COR-L47 (cell line): ENCODE data around the gene SMARCC1.

ENCODE experiments used
- DNase-seq: peaks from one replicate; lab custom pipeline; 2025; lab: John Stamatoyannopoulos, UW

Gene SMARCC1

GRCh38 chr3:47701388-47701787 lies 80.3 kb downstream of the SMARCC1 start:
- DNase-seq: no peak

DNA sequence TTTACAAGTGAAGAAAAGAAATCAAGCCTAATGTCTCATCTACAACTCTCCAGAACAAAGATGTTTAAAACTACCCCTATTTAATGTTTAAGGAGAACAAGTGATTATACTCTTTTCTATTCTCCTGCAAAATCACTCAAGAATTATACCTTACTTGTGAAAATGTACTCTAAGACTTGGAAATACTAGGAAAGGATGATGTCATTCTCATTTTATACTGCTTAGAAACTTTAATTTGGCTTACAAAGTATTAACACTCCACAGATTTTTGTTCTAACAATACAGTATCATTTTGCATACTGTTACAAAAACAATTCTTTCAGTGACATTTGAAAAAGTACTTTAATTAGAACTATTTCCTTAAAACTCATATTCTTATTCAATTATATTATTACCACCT lies 89.5 kb downstream of the SMARCC1 start:
- DNase-seq: no peak

DNA sequence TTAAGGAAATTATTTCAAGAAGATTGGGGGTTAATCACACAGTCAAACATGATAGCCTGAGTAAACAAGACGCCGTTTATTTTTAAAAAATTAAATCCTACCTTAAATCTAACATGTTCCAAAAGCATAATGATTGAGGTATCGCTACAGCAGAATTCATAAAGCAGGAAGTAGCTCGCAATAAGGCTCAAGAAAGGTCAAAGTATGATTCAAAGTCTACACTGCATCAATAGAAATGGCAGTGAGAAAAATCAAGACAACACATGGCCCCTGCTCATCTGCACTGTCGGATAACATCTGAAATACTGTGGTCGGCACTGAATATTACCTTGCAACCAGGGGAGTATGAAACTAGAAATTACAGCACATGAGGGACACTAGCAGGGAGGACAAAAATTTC lies 93.2 kb downstream of the SMARCC1 start:
- no peak for DNase-seq

DNA sequence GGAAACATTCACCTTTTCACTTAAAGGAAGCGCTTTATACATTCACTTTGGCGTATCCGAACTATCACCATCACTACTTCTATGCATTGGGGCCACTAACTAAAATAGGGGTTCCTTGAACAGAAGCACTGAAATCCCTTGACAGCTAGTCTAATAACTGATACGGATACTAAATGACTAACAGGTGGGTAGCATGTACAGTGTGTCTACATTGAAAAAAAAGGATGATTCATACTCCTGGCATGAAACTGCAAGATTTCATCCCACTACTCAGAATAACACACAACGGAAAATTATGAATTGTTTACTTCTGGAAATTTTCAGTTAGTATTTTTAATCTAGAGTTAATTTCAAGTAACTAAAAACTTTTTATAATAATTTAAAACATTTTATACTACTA lies 96.7 kb downstream of the SMARCC1 start:
- no peak for DNase-seq

DNA sequence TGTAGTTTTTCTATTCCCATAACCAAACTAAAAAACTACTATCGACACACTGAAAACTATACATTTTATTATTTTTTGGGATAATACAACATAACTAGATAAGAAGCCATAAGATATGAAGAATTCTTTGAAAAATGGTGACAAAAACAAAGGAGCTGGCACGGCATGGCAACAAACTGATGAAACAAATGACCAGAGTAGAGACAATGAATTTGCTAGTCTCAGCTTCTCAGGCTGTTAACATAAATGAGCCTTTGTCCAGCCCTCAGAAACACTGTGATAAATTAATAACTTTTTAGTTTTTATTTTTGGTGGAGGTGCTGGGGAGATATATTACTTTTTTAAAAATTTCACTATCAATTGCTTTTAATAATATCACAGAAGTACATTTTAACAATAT lies 100.7 kb downstream of the SMARCC1 start:
- DNase-seq: no peak

GRCh38 chr3:47678446-47679338 lies 103.0 kb downstream of the SMARCC1 start:
- no peak for DNase-seq

GRCh38 chr3:47669026-47669749 lies 112.5 kb downstream of the SMARCC1 start:
- DNase-seq: no peak

- no peak for DNase-seq
These were observed 115.6 kb downstream of the SMARCC1 start for GRCh38 chr3:47666118-47666517.

GRCh38 chr3:47664519-47664918 lies 117.2 kb downstream of the SMARCC1 start:
- DNase-seq: no peak

- DNase-seq: no peak
These were observed 118.0 kb downstream of the SMARCC1 start for GRCh38 chr3:47663630-47664240.

GRCh38 chr3:47661121-47661752 lies 120.5 kb downstream of the SMARCC1 start:
- no peak for DNase-seq

- no peak for DNase-seq
These were observed 123.2 kb downstream of the SMARCC1 start for GRCh38 chr3:47658444-47658843.

- DNase-seq: no peak
These were observed 129.6 kb downstream of the SMARCC1 start for GRCh38 chr3:47652142-47652541.

DNA sequence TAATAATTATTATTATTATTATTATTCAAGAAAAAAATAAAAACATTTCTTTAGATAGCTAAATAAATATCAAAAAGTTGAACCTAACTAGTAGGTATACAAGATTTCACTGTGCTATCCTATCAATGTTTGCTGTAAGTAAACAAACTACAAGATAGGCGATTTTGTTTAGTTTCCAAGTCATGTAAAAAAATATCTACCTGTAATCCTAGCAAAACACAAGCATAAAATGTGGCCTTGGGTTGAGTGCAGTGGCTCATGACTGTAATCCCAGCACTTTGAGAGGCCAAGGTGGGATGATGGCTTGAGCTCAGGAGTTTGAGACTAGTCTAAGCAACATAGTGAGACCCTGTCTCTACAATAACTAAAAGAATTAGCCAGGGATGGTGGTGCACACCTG lies 131.4 kb downstream of the SMARCC1 start:
- DNase-seq: no peak

GRCh38 chr3:47647550-47647949 lies 134.1 kb downstream of the SMARCC1 start:
- DNase-seq: no peak

DNA sequence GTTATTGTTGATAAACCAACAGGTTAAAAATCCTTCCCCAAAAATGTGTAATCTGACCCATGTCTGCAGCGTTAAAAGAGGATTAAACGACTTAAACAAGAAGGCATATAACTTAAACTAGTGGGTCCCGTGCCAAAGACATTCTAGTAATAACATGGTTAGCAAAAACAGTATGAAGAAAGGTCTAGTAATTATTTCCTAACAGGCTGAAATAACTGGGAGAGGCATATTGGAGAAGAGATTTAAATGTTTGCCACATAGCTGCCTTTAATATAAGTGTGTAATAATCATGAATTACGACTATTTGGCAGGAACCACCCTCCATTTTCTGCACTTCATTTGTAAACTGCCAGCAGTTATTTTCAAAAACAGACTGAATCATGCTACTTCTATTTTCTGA lies 135.3 kb downstream of the SMARCC1 start:
- DNase-seq: no peak

- DNase-seq: no peak
These were observed 136.1 kb downstream of the SMARCC1 start for GRCh38 chr3:47645551-47645950.

GRCh38 chr3:47643092-47643491 lies 138.6 kb downstream of the SMARCC1 start:
- no peak for DNase-seq

- DNase-seq: no peak
These were observed 140.0 kb downstream of the SMARCC1 start for GRCh38 chr3:47641739-47642138.

- no peak for DNase-seq
These were observed 144.8 kb downstream of the SMARCC1 start for GRCh38 chr3:47636921-47637320.

DNA sequence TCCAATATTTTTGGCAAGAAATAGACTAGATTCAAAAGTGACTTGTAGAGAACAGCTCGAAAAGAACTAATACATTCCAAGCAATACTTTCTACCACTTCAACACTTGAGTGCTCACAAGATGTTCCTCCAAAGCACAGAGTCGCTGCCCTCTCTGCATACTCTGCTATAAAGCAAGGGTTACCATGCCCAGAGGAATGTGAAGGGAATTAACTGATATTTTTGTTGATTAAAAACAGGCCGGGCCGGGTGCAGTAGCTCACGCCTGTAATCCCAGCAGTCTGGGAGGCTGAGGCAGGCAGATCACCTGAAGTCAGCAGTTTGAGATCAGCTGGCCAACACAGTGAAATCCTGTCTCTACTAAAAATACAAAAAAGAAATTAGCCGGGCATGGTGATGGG lies 145.5 kb downstream of the SMARCC1 start:
- DNase-seq: no peak

GRCh38 chr3:47635536-47635935 lies 146.2 kb downstream of the SMARCC1 start:
- no peak for DNase-seq
